NCI-H1436 treated with DMSO at 0.1 percent for 48 hours (cell line): ENCODE results near the gene CYBB.

Source experiments
- DNase-seq: peaks from one replicate; lab custom pipeline; 2025; lab: John Stamatoyannopoulos, UW

CYBB gene

DNA sequence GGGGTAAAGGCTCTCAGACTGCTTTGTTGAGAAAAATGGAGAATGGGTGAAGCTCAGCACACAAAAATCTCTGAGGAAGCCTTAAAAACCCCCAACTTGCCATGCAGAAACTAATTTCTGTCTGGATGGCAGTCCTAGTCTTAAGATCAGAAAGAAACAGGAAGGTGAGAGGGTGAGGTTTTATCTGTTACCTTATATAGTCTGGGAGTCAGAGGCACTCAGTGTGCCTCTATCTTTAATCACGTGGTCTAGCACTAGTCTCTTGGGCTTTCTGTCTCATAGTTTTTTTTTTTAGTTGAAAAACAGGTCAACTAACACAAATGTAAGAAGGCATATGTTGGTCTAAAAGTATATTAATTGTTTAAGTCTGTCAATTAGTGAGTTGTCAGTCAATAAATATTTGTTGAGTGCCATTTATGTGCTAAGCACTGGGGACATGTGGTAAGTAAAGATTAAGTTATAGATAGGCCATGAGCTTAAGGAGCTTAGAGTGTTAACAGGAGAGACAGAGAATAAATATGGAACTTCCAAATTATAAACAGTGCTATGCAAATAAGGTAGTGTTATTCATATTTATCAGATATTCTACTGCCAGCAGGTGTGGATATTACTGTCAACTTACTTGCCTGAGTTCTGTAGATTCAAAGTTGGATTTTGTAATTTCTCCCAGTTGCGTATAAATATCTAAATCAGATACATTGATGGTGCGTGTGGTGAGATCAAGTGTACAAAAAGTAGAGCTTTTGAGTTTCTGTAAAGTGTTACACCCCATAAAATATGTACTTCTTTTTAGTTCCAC lies 7.0 kb downstream of the CYBB start:
- DNase-seq = no peak

DNA sequence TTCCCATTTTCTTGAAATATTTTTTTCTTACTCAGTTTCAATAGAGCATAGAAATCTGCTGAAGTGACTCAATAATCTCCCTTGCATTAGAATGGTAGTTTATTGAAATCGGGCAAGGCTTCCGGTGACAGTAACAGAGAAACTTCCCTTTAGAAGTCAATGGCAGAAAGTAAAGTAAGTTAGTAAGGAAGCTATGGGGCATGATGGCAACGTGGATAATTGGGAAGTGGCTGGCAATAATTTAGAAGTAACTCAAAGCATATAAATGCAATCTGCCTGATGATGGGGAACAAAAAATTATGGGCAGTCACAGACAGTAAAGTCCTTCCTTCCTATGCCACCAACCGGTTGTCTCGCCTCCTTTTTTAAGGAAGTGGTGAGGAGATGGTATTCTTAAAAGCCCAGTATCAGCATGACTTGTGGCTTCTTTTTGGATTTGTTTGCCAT lies 7.6 kb downstream of the CYBB start:
- no peak for DNase-seq

DNA sequence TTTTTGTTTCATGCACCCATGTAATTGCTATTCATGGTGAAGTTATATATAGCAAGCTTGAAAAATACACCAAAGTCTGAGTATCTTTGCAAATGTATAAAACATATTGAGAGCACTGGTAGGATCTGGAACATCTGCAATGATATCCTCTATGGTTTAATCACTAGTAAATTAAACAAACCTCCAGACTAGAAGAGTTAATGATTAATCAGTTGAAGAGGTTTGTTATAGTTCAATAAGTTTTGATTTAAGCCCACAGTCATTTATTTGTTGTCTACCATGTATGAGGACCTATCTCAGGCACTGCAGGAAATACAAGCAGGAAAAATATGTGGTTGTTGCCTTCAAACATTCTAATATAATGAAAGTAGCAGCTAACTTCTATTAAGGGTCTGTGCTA lies 16.5 kb downstream of the CYBB start:
- no peak for DNase-seq

DNA sequence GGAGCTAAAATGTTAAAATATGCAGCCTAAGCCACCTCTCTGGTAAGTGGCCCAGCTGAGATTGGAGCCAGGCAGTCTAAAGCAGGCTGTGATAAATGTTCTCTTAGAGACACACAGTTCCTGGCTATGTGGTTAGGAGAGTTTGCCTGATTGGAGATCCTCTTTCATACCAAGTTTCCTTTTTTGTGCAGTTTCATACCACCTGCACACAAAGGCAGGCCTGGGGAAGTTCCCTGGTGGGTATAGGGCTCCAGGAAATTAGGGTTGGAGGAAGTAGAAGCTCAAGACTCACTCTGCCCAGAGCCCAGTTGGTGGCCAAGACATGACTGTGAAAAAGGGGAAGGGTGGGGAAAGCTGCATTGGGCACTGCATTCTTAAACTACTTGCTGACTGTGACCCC lies 16.9 kb downstream of the CYBB start:
- no peak for DNase-seq

- no peak for DNase-seq
These were observed 20.1 kb downstream of the CYBB start for GRCh38 chrX:37799936-37800335.

GRCh38 chrX:37800717-37801116 lies 20.9 kb downstream of the CYBB start:
- no peak for DNase-seq

- DNase-seq = no peak
These were observed 22.2 kb downstream of the CYBB start for GRCh38 chrX:37802028-37802427.

GRCh38 chrX:37803057-37803456 lies 23.2 kb downstream of the CYBB start:
- DNase-seq = no peak

DNA sequence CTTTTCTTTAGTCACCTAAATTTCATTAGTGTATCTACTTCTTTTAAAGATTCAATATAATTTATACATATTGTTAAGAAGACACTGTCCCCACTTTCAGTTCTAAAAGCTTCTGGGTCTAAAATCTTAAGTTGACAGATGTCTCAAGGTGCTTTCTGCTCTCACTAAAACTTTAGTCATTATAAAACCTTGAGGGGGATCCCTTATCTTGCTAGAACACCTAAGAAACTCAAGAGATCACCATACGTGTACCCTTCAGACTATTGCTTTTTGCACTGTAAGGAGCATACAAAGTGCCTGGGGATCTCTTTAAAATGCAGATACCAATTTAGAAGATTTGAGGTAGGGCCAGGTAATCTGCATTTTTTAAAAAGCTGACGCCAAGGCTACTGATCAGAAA lies 30.1 kb downstream of the CYBB start:
- DNase-seq = no peak

DNA sequence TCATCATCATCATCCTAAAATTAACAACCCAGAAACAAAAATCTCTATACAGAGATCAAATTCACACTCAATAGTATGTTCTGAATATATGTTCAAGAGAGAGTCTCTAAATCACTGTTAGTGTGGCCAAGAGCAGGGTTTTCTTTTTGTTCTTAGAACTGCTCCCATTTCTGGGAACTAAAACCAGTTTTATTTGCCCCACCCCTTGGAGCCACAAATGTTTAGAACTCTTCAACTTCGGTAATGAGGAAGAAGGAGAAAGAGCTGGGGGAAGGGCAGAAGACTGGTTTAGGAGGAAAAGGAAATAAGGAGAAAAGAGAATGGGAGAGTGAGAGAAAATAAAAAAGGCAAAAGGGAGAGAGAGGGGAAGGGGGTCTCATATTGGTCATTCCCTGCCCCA lies 32.3 kb downstream of the CYBB start:
- DNase-seq = no peak

DNA sequence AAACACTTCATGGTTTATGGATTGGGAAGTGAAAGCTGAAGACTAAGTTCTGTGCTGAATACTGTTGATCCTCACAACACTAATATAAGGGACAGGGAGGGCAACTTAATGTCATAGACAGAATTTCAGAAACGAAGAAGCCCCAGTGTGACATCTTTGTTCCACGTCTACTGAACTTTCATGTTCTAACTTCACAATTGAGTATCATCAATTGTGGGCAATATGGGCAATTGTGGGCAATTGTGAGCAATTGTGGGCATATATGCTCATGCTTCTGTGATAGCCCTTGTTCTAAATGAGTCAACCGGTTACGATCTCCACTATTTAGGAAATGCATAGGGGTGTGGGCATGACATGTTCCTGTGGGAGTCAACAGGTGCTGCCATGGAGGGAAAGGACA lies 33.7 kb downstream of the CYBB start:
- DNase-seq = no peak

DNA sequence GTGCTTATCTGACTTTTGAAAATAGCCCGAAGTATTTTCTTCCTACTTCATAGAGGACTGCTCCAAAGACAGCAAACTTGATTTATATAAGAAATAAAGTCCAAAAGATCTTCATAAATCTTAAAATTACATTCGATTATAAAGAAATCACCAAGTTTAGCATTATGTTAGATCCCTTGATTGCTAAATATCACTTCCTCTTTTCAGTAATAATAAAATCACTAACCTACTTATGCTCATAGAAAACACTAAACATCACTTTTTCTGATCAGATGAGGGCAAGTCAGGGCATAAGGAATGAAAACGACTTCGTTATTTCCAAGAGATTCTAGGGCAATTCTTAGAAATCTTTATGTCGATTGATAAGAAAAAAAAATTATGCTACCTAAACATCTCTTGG lies 35.5 kb downstream of the CYBB start:
- DNase-seq = no peak

DNA sequence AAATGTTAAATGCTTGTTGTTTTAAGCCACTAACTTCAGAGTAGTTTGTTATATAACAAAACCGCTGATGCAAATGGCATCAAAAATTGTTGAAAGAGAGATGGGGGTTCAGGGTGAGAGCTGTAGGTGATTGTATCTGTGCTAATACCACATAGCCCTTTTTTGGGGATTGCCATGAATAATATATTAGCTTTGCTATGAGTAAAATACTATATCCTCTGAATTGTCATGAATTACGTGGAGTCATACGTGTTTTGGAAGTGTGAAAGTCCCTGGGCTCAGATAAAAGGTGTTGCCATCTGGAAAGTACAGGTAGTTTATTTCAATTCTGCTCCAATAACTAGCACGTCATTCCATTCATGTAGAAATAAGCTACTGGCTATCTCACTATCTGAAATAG lies 36.9 kb downstream of the CYBB start:
- no peak for DNase-seq

GRCh38 chrX:37817176-37817575 lies 37.3 kb downstream of the CYBB start:
- DNase-seq = no peak

- no peak for DNase-seq
These were observed 37.7 kb downstream of the CYBB start for GRCh38 chrX:37817579-37817978.

DNA sequence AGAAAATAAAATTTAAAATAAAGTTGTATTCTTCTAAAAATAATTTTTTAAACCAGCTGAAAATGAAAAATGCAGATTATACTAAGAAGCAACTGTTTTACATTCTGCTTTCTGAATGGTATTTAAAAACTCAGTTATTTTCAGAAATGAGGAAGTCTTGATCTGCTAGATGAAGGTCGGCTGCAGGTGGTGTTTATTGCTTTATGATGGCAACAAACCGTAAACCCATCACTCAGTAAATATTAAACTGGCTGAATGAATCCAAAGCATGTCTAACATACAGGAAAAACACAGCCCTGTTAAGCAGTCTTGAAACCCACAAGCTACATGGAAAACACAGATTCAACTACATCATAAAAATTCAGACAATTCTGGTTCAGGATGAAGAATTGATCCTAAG lies 38.2 kb downstream of the CYBB start:
- no peak for DNase-seq

DNA sequence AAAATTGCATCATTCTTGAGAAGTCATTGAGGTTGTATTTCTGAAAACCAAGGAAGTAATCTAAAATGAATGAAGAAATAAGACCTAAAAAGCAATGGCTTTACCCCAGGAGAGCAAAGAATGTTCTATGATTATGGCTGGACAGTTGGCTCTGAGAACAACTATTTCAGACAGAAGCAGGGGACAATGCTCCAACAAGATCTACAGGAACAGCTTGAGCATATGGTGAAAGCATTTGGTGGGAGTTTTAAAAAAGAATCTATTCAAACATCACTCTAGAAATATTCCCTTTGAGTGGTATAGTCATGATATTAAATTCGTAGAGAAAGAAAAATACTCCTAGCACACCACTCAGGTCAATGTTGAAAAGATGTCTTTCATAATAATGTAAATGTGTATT lies 40.8 kb downstream of the CYBB start:
- DNase-seq = no peak

DNA sequence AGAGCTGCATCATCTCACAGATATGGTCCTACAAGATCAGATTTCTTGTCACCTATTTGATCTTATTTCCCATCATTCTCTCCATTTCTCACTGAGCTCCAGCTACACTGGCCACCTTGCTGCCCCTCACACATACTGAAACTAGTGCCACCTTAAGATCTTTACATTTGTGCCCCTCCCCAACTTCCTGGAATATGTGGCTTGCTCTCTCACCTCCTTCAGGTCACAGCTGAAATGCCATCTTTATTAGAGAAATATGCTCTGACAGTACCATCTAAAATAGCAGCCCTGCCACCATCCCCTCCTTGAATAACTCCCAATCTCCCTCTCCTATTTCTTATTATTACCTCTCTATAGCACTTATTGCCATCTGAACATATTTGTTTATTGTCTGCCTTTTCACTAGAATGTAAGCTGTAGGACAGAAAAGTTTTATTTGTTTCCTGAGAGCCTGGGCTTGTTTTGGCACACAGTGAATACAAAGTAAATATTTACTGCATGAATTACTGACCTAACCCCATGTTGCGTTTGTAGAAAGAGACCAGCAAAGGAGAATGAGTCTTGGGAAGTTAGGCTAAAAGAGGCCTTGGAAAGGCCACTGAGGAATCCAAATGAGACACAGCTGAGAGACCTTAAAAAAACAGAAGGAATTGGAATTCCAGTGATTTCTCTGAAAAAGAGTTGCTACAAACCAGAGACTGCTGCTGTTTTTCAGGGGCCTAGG lies 44.8 kb downstream of the CYBB start:
- DNase-seq = no peak

DNA sequence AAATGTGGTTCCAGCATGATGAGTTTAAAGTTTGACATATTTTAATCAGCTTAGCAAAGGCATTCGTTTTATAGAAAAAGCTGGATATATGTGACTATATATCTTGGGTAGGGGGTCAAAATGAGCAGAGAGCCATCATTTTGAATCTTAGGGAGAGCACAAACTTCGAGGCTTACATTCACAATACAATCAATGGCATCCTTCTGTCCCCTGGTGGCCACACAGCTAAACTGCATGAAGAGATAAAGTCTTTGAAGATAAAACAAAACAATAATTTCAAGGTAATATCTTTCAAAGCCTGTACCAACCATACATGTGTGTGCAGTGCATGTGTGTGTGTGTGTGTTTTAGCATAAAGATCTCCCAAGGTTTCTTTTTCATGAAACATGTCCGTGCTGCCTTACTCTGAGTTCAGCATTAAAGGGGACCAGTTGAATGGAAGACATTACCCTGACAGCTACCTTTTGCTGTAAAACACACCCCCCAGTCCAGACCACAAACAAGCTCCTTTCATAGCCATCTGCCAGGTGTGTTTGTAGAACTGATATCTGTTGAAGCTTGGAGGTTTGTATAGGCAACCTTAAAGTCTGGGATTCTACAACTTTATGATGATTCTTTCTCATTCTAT lies 45.5 kb downstream of the CYBB start:
- DNase-seq = no peak

DNA sequence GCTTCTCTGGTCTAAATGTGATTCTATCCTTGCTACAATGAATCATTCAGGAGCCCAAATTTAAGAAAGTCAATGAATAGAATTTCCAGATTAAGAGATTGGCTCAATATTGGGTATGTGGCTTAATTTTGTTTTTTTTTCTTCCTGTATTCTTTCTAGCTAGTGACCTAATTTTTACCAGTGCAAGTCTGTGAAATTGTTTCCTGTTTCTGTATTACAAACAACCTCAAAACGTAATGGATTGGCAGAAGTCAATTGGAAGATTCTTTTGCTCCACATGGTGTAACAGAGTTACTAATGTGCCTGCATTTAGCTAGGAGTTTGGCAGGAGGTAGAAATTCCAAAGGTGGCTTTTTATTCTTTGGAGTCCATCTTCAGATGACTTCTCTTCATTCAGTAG lies 49.9 kb downstream of the CYBB start:
- no peak for DNase-seq

- no peak for DNase-seq
These were observed 50.5 kb downstream of the CYBB start for GRCh38 chrX:37830371-37830770.

DNA sequence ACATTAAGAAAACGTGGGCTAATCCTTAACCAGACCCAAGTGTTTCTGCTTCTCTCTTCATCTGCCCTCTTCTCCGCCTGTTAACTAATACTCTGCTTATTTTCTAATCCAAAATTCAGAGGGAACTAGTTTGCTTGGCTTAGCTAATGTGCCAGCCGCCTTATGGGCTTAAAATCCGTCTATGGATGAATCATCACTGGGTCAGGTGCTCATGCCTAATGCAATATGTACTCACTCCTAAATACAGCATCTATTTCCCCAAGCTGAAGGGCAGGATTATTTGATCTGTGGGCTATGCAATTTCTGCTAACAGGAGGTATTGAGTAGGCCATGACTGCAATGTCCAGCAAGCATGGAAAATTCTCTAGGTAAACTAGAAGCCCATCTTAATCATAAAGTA lies 55.1 kb downstream of the CYBB start:
- DNase-seq = no peak

- DNase-seq = no peak
These were observed 61.1 kb downstream of the CYBB start for GRCh38 chrX:37840931-37841330.
